ENCODE results near the gene SH3RF3. TPM values are rescaled to one million over a fixed set of nuclear protein-coding genes. Genes with fewer than 3 reads are reported as not detected.
A peak's percentile ranks its signal among the peaks of the same experiment; 100 is the strongest.

The SH3RF3 gene
- total RNA-seq, 2 donors from 2014 or later = 8.0 to 8.8 TPM

GRCh38 chr2:109346601-109347228, 217.7 kb downstream of the SH3RF3 start:
- peak; percentile 54 for DNase-seq (ENCODE audit: low spot score)
- no peak for TF ChIP-seq CTCF (IDR thresholded peaks at IDR 0.05)
- Histone ChIP-seq H3K27ac (no peak overlapping the region), H3K27me3 (no peaks in the 10 kb centered on the region), H3K4me1 (peaks cover 0 to 35% of the 10 kb centered on the region in 2 donors), H3K36me3 (no peaks in the 10 kb centered on the region), H3K4me3 (no peak overlapping the region), H3K9me3 (no peaks in the 10 kb centered on the region)

- no peaks in the 10 kb centered on the region for H3K36me3 ChIP-seq
- TF ChIP-seq CTCF (IDR thresholded peaks at IDR 0.05) = no peak
- H3K4me1 ChIP-seq = peaks cover 0 to 37% of the 10 kb centered on the region in 2 donors
- DNase-seq (ENCODE audit: low spot score) = peak; percentile 52
- no peak overlapping the region for H3K4me3 ChIP-seq
- no peak overlapping the region for H3K27ac ChIP-seq
- H3K27me3 ChIP-seq = no peaks in the 10 kb centered on the region
- H3K9me3 ChIP-seq = no peaks in the 10 kb centered on the region
These were observed 218.6 kb downstream of the SH3RF3 start for GRCh38 chr2:109347626-109348025.

DNA sequence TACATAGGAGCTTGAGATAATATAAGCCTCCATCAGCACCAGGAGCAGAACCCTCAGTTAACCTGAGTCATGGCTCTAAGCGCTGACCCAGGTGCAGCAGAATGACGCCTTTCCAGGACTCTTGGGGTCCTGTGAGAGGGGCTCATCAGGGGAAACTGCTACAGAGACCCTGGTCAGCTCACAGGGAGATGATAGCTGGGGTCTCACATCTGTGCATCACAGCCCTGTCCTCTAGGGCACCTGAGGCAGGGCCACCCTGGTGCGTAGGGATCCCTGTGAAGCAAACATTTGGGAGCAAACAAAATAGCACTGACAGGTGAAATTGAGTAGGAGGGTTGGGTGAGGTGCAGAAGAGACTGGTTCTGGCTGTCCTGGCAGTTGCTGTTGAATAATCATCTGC, 219.2 kb downstream of the SH3RF3 start:
- H3K27me3 ChIP-seq = no peaks in the 10 kb centered on the region
- no peak overlapping the region for H3K4me3 ChIP-seq
- H3K4me1 ChIP-seq = peaks cover 0 to 37% of the 10 kb centered on the region in 2 donors
- H3K36me3 ChIP-seq = no peaks in the 10 kb centered on the region
- no peaks in the 10 kb centered on the region for H3K9me3 ChIP-seq
- DNase-seq (ENCODE audit: low spot score) = peak; percentile 26
- no peak overlapping the region for H3K27ac ChIP-seq
- no peak for TF ChIP-seq CTCF (IDR thresholded peaks at IDR 0.05)

DNA sequence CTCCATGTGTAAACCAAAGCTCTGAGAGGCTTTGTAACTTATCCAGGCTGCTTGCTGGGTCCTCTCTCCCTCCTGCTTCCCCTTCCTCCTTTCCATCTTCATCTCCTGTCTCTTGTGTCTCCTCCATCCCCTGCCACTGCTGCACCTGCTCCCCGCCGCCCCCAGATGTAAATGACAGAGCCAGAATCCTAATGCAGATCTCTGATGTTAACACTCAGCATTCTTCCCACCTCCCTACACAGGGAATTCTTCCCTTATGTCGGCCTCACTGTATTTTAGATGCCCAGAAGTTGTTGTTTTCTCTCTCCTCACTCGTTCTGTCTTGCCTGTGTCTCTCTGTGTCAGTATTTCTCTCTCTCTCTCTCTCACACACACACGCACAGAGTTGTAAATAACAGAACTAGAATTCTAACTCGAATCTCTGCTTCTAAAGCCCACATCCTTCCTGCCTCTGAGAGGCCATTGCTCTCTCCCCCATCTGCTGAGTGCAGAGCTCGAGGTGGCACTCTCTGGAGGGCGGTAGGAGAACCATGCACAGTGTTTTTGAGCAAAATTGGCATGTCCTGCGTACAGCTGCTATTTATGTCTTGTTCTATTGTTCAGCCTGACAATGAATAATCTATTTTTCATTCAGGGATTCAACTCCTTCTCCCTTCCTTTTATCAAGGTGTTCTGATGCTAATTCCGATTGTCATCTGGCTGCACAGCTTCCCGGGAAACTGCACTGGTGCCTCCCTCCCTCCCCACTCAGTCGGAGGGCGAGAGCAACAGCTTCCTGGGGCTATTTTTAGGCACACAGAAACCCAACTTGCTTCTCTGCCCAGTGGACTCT, 219.9 kb downstream of the SH3RF3 start:
- Histone ChIP-seq H3K27me3 (no peaks in the 10 kb centered on the region), H3K9me3 (no peaks in the 10 kb centered on the region), H3K4me3 (no peak overlapping the region), H3K4me1 (peaks cover 0 to 37% of the 10 kb centered on the region in 2 donors), H3K27ac (peak overlapping the region; percentile 26 to 42), H3K36me3 (no peaks in the 10 kb centered on the region)
- no peak for TF ChIP-seq CTCF (IDR thresholded peaks at IDR 0.05)
- DNase-seq (ENCODE audit: low spot score) = peak; percentile 46

GRCh38 chr2:109349503-109350465, 220.8 kb downstream of the SH3RF3 start:
- H3K27me3 ChIP-seq = no peaks in the 10 kb centered on the region
- H3K4me1 ChIP-seq = peaks cover 0 to 37% of the 10 kb centered on the region in 2 donors
- peak; percentile 50 for DNase-seq (ENCODE audit: low spot score)

More at GRCh38 chr2:109349503-109350465, 220.8 kb downstream of the SH3RF3 start:
- Histone ChIP-seq H3K4me3 (no peak overlapping the region), H3K27ac (peak overlapping the region; percentile 26 to 42), H3K36me3 (no peaks in the 10 kb centered on the region), H3K9me3 (no peaks in the 10 kb centered on the region)
- TF ChIP-seq CTCF (IDR thresholded peaks at IDR 0.05) = peak in 1 of 2 donors; percentile 8
